ENCODE data around the gene TEX13A. TPM values are rescaled to one million over a fixed set of nuclear protein-coding genes. Genes with fewer than 3 reads are reported as not detected.

Gene TEX13A, protein sequence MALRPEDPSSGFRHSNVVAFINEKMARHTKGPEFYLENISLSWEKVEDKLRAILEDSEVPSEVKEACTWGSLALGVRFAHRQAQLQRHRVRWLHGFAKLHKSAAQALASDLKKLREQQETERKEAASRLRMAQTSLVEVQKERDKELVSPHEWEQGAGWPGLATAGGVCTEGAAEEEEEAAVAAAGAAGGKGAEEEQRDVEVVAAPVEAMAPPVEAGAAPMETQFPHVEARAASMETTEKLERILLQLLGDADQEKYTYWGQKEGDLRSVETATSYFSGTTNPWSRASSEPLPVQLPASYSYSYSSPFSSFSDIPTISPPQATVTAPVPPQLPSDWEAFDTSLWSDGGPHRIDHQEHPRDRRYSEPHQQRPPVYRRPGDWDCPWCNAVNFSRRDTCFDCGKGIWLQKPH
- total RNA-seq (2013; cell fraction: nucleolus; rRNA removed) = not detected in 2 replicates
- total RNA-seq (2014; rRNA removed) (not detected in 2 replicates), total RNA-seq (2014; rRNA removed; fragmentation: Illumina TruSeq; extraction: Trizol) (not detected in 2 replicates), total RNA-seq (2021) (not detected in 2 replicates), polyA plus RNA-seq (2011; rRNA removed) (not detected in 2 replicates), polyA plus RNA-seq (2014; fragmentation: Illumina TruSeq; extraction: Trizol) (not detected in 2 replicates), polyA plus RNA-seq (2014; fragmentation: Nextera tagmentation; extraction: Ambion mirVana) (not detected), polyA plus RNA-seq (2014; rRNA removed) (not detected in 2 replicates), polyA plus RNA-seq (2016; fragmentation: Nextera tagmentation; extraction: Ambion mirVana) (not detected), polyA minus RNA-seq (2011; rRNA and poly(A)+ RNA removed) (not detected in 2 replicates), Bru-seq, nascent RNA (not detected), BruChase-seq, experiment 1, labeled RNA remaining after a 6-hour chase (not detected), BruChase-seq, experiment 2, labeled RNA remaining after a 2-hour chase (not detected)
- polyA plus RNA-seq (2011; ENCODE audit: low read depth) = not detected
- polyA plus RNA-seq (2011; cell fraction: cytosol; rRNA removed) = not detected in 2 replicates
- polyA plus RNA-seq (2011; cell fraction: nucleus; rRNA removed) = 0.10 TPM in 1 of 2 replicates, not detected in the other
- polyA plus RNA-seq (2012) = not detected in 2 replicates
- polyA minus RNA-seq (2011; cell fraction: cytosol; rRNA and poly(A)+ RNA removed) = not detected in 2 replicates
- polyA minus RNA-seq (2011; cell fraction: nucleus; rRNA and poly(A)+ RNA removed) = not detected in 2 replicates
- long read RNA-seq, experiment 1 = 0 reads
- long read RNA-seq, experiment 2 = 0 reads

DNA sequence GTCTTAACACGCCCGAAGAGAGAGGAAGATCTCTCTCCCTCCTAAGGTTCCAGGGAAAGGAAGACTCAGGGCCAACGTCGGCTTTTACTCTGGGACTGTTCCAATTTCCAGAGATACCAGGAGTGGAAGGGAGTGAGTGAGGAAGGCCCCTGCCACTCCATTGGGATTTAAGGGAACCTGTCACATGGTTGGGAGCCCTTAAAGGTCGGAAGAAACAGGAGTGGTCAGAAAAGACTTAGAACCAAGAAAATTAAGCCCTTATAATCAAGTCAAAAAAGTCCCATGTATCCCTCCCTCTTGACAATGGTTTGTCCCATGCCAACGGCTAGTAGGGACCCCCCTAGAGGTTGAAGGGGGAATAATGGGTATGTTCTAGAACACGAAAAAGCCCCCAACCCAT, at the start of gene TEX13A:
Gene TEX13A, minus strand, starts transcription at position 59 of the 400 bp plus-strand sequence. CDS start 297 bp downstream, outside the sequence.
- CTCF ChIA-PET = no interaction called here
- H3K9ac ChIP-seq (ENCODE audit: control insufficient read depth, insufficient read depth, low read length) = no peak within 1 kb of the TSS
- no peak within 1 kb of the TSS for H3K4me2 ChIP-seq (ENCODE audit: control insufficient read depth, insufficient read depth)
- H3K27ac ChIP-seq (ENCODE audit: control insufficient read depth, insufficient read depth) = no peak within 1 kb of the TSS
- no peaks in the 10 kb centered on the region for H3K36me3 ChIP-seq (ENCODE audit: control insufficient read depth in 2 of 2, insufficient read depth in 2 of 2, low read length in 1 of 2)
- in situ Hi-C loops (cut with MboI) (no loop called here), intact Hi-C loops (cut with micrococcal nuclease; ENCODE audit: unreplicated experiment) (no loop called here)
- H2AFZ ChIP-seq (ENCODE audit: control insufficient read depth, low read depth, low read length) = no peak within 1 kb of the TSS
- no peaks in the 10 kb centered on the region for H4K20me1 ChIP-seq (ENCODE audit: control insufficient read depth, insufficient read depth)
- SMC1A ChIA-PET (ENCODE audit: uncharacterized antibody, unreplicated experiment) = no interaction called here
- ATAC-seq (no peak), DNase-seq (ENCODE audit: low read depth, low spot score) (no peak), FAIRE-seq (no peak)
- TF ChIP-seq MXI1 (IDR thresholded peaks at IDR 0.05; ENCODE audit: low read depth, low read length) (no peak), NR2C2 (IDR thresholded peaks at IDR 0.05; ENCODE audit: borderline replicate concordance, control insufficient read depth, insufficient read length, low read depth) (no peak), SRF (IDR thresholded peaks at IDR 0.05; ENCODE audit: low read depth in 2 of 2, low read length in 2 of 2) (no peak), HDAC6 (IDR thresholded peaks at IDR 0.05; ENCODE audit: unreplicated experiment) (no peak), TAF1 (IDR thresholded peaks at IDR 0.05; ENCODE audit: borderline replicate concordance, low read depth, low read length) (no peak), ESRRA (IDR thresholded peaks at IDR 0.05; ENCODE audit: low read length) (no peak), STAT1 (conservative IDR thresholded peaks at IDR 0.05) (no peak), RB1 (IDR thresholded peaks at IDR 0.05; ENCODE audit: borderline replicate concordance) (no peak), CBX3 (IDR thresholded peaks at IDR 0.05; ENCODE audit: borderline replicate concordance, low read depth) (no peak)
- TF ChIP-seq, protein P1, sequence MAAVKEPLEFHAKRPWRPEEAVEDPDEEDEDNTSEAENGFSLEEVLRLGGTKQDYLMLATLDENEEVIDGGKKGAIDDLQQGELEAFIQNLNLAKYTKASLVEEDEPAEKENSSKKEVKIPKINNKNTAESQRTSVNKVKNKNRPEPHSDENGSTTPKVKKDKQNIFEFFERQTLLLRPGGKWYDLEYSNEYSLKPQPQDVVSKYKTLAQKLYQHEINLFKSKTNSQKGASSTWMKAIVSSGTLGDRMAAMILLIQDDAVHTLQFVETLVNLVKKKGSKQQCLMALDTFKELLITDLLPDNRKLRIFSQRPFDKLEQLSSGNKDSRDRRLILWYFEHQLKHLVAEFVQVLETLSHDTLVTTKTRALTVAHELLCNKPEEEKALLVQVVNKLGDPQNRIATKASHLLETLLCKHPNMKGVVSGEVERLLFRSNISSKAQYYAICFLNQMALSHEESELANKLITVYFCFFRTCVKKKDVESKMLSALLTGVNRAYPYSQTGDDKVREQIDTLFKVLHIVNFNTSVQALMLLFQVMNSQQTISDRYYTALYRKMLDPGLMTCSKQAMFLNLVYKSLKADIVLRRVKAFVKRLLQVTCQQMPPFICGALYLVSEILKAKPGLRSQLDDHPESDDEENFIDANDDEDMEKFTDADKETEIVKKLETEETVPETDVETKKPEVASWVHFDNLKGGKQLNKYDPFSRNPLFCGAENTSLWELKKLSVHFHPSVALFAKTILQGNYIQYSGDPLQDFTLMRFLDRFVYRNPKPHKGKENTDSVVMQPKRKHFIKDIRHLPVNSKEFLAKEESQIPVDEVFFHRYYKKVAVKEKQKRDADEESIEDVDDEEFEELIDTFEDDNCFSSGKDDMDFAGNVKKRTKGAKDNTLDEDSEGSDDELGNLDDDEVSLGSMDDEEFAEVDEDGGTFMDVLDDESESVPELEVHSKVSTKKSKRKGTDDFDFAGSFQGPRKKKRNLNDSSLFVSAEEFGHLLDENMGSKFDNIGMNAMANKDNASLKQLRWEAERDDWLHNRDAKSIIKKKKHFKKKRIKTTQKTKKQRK (IDR thresholded peaks at IDR 0.05; ENCODE audit: low read depth, low read length) = no peak
- TF ChIP-seq, protein P2, sequence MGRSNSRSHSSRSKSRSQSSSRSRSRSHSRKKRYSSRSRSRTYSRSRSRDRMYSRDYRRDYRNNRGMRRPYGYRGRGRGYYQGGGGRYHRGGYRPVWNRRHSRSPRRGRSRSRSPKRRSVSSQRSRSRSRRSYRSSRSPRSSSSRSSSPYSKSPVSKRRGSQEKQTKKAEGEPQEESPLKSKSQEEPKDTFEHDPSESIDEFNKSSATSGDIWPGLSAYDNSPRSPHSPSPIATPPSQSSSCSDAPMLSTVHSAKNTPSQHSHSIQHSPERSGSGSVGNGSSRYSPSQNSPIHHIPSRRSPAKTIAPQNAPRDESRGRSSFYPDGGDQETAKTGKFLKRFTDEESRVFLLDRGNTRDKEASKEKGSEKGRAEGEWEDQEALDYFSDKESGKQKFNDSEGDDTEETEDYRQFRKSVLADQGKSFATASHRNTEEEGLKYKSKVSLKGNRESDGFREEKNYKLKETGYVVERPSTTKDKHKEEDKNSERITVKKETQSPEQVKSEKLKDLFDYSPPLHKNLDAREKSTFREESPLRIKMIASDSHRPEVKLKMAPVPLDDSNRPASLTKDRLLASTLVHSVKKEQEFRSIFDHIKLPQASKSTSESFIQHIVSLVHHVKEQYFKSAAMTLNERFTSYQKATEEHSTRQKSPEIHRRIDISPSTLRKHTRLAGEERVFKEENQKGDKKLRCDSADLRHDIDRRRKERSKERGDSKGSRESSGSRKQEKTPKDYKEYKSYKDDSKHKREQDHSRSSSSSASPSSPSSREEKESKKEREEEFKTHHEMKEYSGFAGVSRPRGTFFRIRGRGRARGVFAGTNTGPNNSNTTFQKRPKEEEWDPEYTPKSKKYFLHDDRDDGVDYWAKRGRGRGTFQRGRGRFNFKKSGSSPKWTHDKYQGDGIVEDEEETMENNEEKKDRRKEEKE (IDR thresholded peaks at IDR 0.05) = no peak
- WGBS (ENCODE audit: insufficient coverage, insufficient replicate concordance, low lambda C conversion rate, missing lambda C conversion rate) = 44% methylated on average over 7 of the region's 7 CpGs
- no peak within 1 kb of the TSS for H3K4me3 ChIP-seq
- no peaks in the 10 kb centered on the region for H3K27me3 ChIP-seq (replicated peaks in 1 of 2; ENCODE audit: control insufficient read depth in 2 of 2, insufficient read depth in 2 of 2, low read length in 1 of 2)
- BruUV-seq (replicated peaks) = no TSS peak
- no peaks in the 10 kb centered on the region for H3K9me3 ChIP-seq (replicated peaks; ENCODE audit: control insufficient read depth, insufficient read depth, low read length)
- no peaks in the 10 kb centered on the region for H3K79me2 ChIP-seq (ENCODE audit: control insufficient read depth, insufficient read depth, low read length)
- POLR2A ChIA-PET = no interaction called here
- no peaks in the 10 kb centered on the region for H3K4me1 ChIP-seq (ENCODE audit: control insufficient read depth, insufficient read depth, low read length)
- RAD21 ChIA-PET (ENCODE audit: unreplicated experiment) = no interaction called here
